Neuron (in vitro differentiated cells): ENCODE data around the gene VPS33B.

Experiments used
- H2AFZ ChIP-seq: one replicate; pipeline ENCODE4 v1.6.1; 2013; ENCODE audit warnings: low read depth, mild to moderate bottlenecking, inconsistent platforms, low read length, moderate library complexity
- H3K27me3 ChIP-seq: one replicate; pipeline ENCODE4 v1.6.1; 2013; ENCODE audit warnings: low read length; ENCODE audit not compliant: insufficient read depth
- H3K36me3 ChIP-seq: one replicate; pipeline ENCODE4 v1.6.1; 2013; ENCODE audit warnings: low read length; ENCODE audit not compliant: insufficient read depth
- H3K4me1 ChIP-seq: one replicate; pipeline ENCODE4 v1.6.1; 2013; ENCODE audit warnings: low read length; ENCODE audit not compliant: insufficient read depth
- H3K4me3 ChIP-seq: 2 replicates; pipeline ENCODE4 v1.5.1; 2013; ENCODE audit warnings: mild to moderate bottlenecking, low read length, moderate library complexity
- H3K9me3 ChIP-seq: one replicate; pipeline ENCODE4 v1.6.1; 2013; ENCODE audit warnings: low read length

VPS33B gene

DNA sequence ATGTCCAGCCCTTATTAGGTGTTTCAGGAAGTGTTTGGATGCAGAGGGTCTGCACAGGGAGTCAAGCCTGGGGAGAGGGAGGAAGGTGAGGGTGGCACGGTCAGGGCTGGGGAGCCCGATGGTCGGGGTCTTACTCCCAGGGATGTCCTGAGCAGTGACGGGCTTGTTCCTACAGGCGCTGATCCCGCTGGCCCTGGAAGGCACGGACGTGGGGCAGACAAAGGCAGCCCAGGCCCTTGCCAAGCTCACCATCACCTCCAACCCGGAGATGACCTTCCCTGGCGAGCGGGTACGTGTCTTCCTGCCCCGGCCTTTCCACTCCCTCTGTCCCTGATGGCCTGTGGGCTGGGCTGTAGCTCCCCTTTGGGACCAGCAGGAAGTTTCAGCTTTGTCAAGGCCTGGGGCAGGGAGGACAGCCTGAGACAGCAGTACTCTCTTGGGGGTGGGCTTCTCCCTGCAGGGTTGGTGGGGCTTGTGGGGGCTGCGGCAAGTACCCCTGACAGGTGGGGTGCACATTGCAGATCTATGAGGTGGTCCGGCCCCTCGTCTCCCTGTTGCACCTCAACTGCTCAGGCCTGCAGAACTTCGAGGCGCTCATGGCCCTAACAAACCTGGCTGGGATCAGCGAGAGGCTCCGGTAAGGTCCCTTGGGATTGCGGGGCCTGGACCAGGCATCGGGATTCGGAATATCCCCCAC is 72.3 kb downstream of the VPS33B start:
- Histone ChIP-seq H2AFZ (no peak overlapping the region), H3K9me3 (no peaks in the 10 kb centered on the region), H3K4me3 (no peak overlapping the region), H3K27me3 (no peaks in the 10 kb centered on the region), H3K4me1 (no peaks in the 10 kb centered on the region), H3K36me3 (peaks cover 70% of the 10 kb centered on the region)
